Measurements from ENCODE around the gene IGFBPL1. TPM values are rescaled to one million over a fixed set of nuclear protein-coding genes. Genes with fewer than 3 reads are reported as not detected.

IGFBPL1 gene
- total and polyA plus RNA-seq, 10 of the 15 experiments (the other 5 are each of a cell fraction or from before 2014, with no cell fraction given), result 0.25 TPM; not detected in 9

DNA sequence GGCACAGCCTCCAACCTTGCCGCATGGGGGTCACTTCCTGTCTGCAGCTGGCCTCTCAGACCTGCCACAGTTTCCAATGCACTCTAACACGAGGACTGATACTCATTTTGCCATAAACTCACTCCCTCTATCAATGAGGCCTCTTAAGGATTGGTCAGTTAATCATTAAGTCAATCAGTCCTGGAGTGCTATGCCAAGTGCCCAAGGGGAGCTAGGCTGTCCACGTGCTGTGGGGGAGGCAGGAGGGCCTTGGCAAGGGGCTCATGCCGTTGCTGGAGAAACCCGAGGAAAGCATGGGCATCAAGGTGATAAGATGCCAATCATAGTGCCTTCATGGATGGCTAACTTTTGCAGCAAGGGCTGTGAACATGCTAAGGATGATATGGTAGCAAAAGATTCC lies 33.4 kb downstream of the IGFBPL1 start:
- DNase-seq (ENCODE audit: low read depth, low spot score) (no peak), ATAC-seq (no peak), FAIRE-seq (no peak)
- Histone ChIP-seq H3K9me3 (replicated peaks; ENCODE audit: control insufficient read depth, insufficient read depth, low read length) (no peaks in the 10 kb centered on the region), H3K36me3 (ENCODE audit: control insufficient read depth in 2 of 2, insufficient read depth in 2 of 2, low read length in 1 of 2) (no peaks in the 10 kb centered on the region; a peak in 1 of 4 replicates), H3K4me2 (ENCODE audit: control insufficient read depth, insufficient read depth) (no peak overlapping the region), H3K4me1 (ENCODE audit: control insufficient read depth, insufficient read depth, low read length) (peaks cover 3% of the 10 kb centered on the region; the same call in 1 of the 2 replicates), H3K4me3 (no peak overlapping the region), H4K20me1 (ENCODE audit: control insufficient read depth, insufficient read depth) (no peaks in the 10 kb centered on the region), H3K9ac (ENCODE audit: control insufficient read depth, insufficient read depth, low read length) (no peak overlapping the region), H3K27ac (ENCODE audit: control insufficient read depth, insufficient read depth) (no peak overlapping the region), H2AFZ (ENCODE audit: control insufficient read depth, low read depth, low read length) (no peak overlapping the region), H3K27me3 (replicated peaks in 1 of 2; ENCODE audit: control insufficient read depth in 2 of 2, insufficient read depth in 2 of 2, low read length in 1 of 2) (no peaks in the 10 kb centered on the region), H3K79me2 (ENCODE audit: control insufficient read depth, insufficient read depth, low read length) (peaks cover 10% of the 10 kb centered on the region)
- ChIA-PET POLR2A (interaction anchor here (1.0 kb wide), 1 partner anchor 13 kb away, joined by 3 read pairs; no protein-coding TSS in a partner anchor), SMC1A (ENCODE audit: uncharacterized antibody, unreplicated experiment) (interaction anchor here (0.8 to 1.1 kb wide), 2 partner anchors 18 to 25 kb away, joined by 3 read pairs; no protein-coding TSS in a partner anchor), RAD21 (ENCODE audit: unreplicated experiment) (interaction anchor here (1.0 kb wide), 1 partner anchor 19 kb away, joined by 4 read pairs; no protein-coding TSS in a partner anchor), CTCF (interaction anchor here (1.2 to 2.6 kb wide), 3 partner anchors 9 to 21 kb away, joined by 3 to 14 read pairs (median 5); no protein-coding TSS in a partner anchor)
- BruUV-seq (replicated peaks), result no TSS peak
- 45% methylated on average over 5 of the region's 5 CpGs for WGBS (ENCODE audit: insufficient coverage, insufficient replicate concordance, low lambda C conversion rate, missing lambda C conversion rate)
- TF ChIP-seq PAX5 (IDR thresholded peaks at IDR 0.05; ENCODE audit: borderline replicate concordance, low read depth, low read length) (no peak), NFXL1 (IDR thresholded peaks at IDR 0.05; ENCODE audit: borderline replicate concordance) (no peak), LARP7 (IDR thresholded peaks at IDR 0.05) (no peak), DPF2 (IDR thresholded peaks at IDR 0.05) (no peak)
- in situ Hi-C loops (cut with MboI), result no loop called here
- intact Hi-C loops (cut with micrococcal nuclease; ENCODE audit: unreplicated experiment), result no loop called here

DNA sequence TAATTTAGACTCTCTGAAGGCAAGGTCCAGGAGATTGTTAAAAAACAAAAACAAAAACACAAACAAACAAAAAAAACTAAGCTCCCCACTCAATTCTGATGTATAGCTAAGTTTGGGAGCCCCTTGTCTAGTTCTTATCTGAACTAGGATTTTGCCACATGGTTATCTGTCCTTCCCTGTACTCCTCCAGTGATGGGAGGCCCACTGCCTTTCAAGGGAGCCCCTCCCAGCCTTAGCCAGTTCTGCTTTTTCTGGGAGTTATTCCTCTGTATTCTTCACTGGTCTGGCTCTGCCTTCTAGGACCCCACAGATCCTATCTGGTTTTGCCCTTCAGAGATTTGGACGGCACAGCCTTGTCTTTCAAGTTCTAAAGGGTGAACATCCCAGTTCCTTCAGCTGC lies 33.8 kb downstream of the IGFBPL1 start:
- intact Hi-C loops (cut with micrococcal nuclease; ENCODE audit: unreplicated experiment) (no loop called here), in situ Hi-C loops (cut with MboI) (no loop called here)
- FAIRE-seq (no peak), DNase-seq (ENCODE audit: low read depth, low spot score) (no peak), ATAC-seq (no peak)
- Histone ChIP-seq H3K9ac (ENCODE audit: control insufficient read depth, insufficient read depth, low read length) (no peak overlapping the region), H3K4me1 (ENCODE audit: control insufficient read depth, insufficient read depth, low read length) (peaks cover 3% of the 10 kb centered on the region; the same call in 1 of the 2 replicates), H3K9me3 (replicated peaks; ENCODE audit: control insufficient read depth, insufficient read depth, low read length) (no peaks in the 10 kb centered on the region; the same call in 2 of the 3 replicates), H3K27me3 (replicated peaks in 1 of 2; ENCODE audit: control insufficient read depth in 2 of 2, insufficient read depth in 2 of 2, low read length in 1 of 2) (no peaks in the 10 kb centered on the region), H4K20me1 (ENCODE audit: control insufficient read depth, insufficient read depth) (no peaks in the 10 kb centered on the region), H3K79me2 (ENCODE audit: control insufficient read depth, insufficient read depth, low read length) (peaks cover 10% of the 10 kb centered on the region), H3K4me2 (ENCODE audit: control insufficient read depth, insufficient read depth) (no peak overlapping the region), H3K36me3 (ENCODE audit: control insufficient read depth in 2 of 2, insufficient read depth in 2 of 2, low read length in 1 of 2) (no peaks in the 10 kb centered on the region), H3K4me3 (no peak overlapping the region), H2AFZ (ENCODE audit: control insufficient read depth, low read depth, low read length) (no peak overlapping the region), H3K27ac (ENCODE audit: control insufficient read depth, insufficient read depth) (no peak overlapping the region)
- RAD21 ChIA-PET (ENCODE audit: unreplicated experiment), result interaction anchor here (1.0 kb wide), 2 partner anchors 18 to 301 kb away, joined by 3 to 4 read pairs; no protein-coding TSS in a partner anchor
- CTCF ChIA-PET, result interaction anchor here (1.2 to 2.6 kb wide), 3 partner anchors 9 to 20 kb away, joined by 3 to 14 read pairs (median 5); no protein-coding TSS in a partner anchor
- POLR2A ChIA-PET, result no interaction called here
- SMC1A ChIA-PET (ENCODE audit: uncharacterized antibody, unreplicated experiment), result interaction anchor here (0.8 to 1.4 kb wide), 4 partner anchors 18 to 302 kb away, joined by 3 read pairs; no protein-coding TSS in a partner anchor
- no TSS peak for BruUV-seq (replicated peaks)
- whole genome bisulfite sequencing (ENCODE audit: insufficient coverage, insufficient replicate concordance, low lambda C conversion rate, missing lambda C conversion rate), result 0% methylated on average over 1 of the region's 1 CpG
- TF ChIP-seq ASH2L (IDR thresholded peaks at IDR 0.05; ENCODE audit: borderline replicate concordance, low read depth) (no peak), SMC3 (IDR thresholded peaks at IDR 0.05; ENCODE audit: borderline replicate concordance, low read length) (no peak), ZNF384 (IDR thresholded peaks at IDR 0.05; ENCODE audit: borderline replicate concordance, low read depth, low read length) (no peak), SREBF2 (IDR thresholded peaks at IDR 0.05; ENCODE audit: low read length) (no peak), RELA (IDR thresholded peaks at IDR 0.05; ENCODE audit: borderline replicate concordance, partially characterized antibody) (no peak), ZNF207 (IDR thresholded peaks at IDR 0.05; ENCODE audit: borderline replicate concordance) (no peak), CBFB (IDR thresholded peaks at IDR 0.05; ENCODE audit: low read depth) (no peak), TARDBP (IDR thresholded peaks at IDR 0.05; ENCODE audit: borderline replicate concordance) (no peak)
- TF ChIP-seq, protein P1, sequence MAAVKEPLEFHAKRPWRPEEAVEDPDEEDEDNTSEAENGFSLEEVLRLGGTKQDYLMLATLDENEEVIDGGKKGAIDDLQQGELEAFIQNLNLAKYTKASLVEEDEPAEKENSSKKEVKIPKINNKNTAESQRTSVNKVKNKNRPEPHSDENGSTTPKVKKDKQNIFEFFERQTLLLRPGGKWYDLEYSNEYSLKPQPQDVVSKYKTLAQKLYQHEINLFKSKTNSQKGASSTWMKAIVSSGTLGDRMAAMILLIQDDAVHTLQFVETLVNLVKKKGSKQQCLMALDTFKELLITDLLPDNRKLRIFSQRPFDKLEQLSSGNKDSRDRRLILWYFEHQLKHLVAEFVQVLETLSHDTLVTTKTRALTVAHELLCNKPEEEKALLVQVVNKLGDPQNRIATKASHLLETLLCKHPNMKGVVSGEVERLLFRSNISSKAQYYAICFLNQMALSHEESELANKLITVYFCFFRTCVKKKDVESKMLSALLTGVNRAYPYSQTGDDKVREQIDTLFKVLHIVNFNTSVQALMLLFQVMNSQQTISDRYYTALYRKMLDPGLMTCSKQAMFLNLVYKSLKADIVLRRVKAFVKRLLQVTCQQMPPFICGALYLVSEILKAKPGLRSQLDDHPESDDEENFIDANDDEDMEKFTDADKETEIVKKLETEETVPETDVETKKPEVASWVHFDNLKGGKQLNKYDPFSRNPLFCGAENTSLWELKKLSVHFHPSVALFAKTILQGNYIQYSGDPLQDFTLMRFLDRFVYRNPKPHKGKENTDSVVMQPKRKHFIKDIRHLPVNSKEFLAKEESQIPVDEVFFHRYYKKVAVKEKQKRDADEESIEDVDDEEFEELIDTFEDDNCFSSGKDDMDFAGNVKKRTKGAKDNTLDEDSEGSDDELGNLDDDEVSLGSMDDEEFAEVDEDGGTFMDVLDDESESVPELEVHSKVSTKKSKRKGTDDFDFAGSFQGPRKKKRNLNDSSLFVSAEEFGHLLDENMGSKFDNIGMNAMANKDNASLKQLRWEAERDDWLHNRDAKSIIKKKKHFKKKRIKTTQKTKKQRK (IDR thresholded peaks at IDR 0.05; ENCODE audit: low read depth, low read length), result no peak
- TF ChIP-seq, protein P2, sequence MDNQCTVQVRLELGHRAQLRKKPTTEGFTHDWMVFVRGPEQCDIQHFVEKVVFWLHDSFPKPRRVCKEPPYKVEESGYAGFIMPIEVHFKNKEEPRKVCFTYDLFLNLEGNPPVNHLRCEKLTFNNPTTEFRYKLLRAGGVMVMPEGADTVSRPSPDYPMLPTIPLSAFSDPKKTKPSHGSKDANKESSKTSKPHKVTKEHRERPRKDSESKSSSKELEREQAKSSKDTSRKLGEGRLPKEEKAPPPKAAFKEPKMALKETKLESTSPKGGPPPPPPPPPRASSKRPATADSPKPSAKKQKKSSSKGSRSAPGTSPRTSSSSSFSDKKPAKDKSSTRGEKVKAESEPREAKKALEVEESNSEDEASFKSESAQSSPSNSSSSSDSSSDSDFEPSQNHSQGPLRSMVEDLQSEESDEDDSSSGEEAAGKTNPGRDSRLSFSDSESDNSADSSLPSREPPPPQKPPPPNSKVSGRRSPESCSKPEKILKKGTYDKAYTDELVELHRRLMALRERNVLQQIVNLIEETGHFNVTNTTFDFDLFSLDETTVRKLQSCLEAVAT (IDR thresholded peaks at IDR 0.05), result no peak
